H1 (cell line): ENCODE data around the gene SMAD7. TPM values are rescaled to one million over a fixed set of nuclear protein-coding genes. Genes with fewer than 3 reads are reported as not detected.

Source experiments
- CTCF ChIA-PET: fragments of 300-600 bp; sonication (Branson Sonifier 250); formaldehyde crosslinking; loops from one replicate; lab custom pipeline; 2021; ENCODE audit not compliant: partially characterized antibody; lab: Charles Lee
- POLR2A ChIA-PET: fragments of 300-600 bp; sonication (Branson Sonifier 250); formaldehyde crosslinking; loops from one replicate; lab custom pipeline; 2021; ENCODE audit warnings: inconsistent platforms; ENCODE audit not compliant: partially characterized antibody; lab: Charles Lee
- DNase-seq, 2 experiments: peaks; one replicate each; pipeline versions ENCODE4 v3.0.0 to v3.0.0-alpha.2; 2010 to 2022; ENCODE audit warnings: low spot score in 2 of 2, low read depth in 1 of 2, mixed read lengths in 1 of 2
- FAIRE-seq: peaks from 2 replicates; lab custom pipeline; 2011; peaks lifted over from hg19 to GRCh38; lab: Jason Lieb, UNC
- H2AFZ ChIP-seq: 2 replicates; pipeline ENCODE4 v1.8.1; 2012; ENCODE audit warnings: low read length, inconsistent platforms
- H2AK5ac ChIP-seq: 2 replicates; pipeline ENCODE4 v1.6.1; 2013; ENCODE audit warnings: low read depth, low read length
- H2BK120ac ChIP-seq: replicated peaks from 2 replicates; pipeline ENCODE3; 2013; ENCODE audit warnings: low read depth, low read length, inconsistent platforms
- H2BK12ac ChIP-seq: 2 replicates; pipeline ENCODE4 v1.6.1; 2013; ENCODE audit warnings: low read depth, low read length
- H2BK15ac ChIP-seq: 2 replicates; pipeline ENCODE4 v1.6.1; 2013; ENCODE audit warnings: low read length
- H2BK20ac ChIP-seq: 2 replicates; pipeline ENCODE4 v1.6.1; 2013; ENCODE audit warnings: low read length
- H2BK5ac ChIP-seq: 2 replicates; pipeline ENCODE4 v1.6.1; 2013; ENCODE audit warnings: low read depth, low read length
- H3K14ac ChIP-seq: 2 replicates; pipeline ENCODE4 v1.6.1; 2013; ENCODE audit warnings: inconsistent platforms; ENCODE audit not compliant: insufficient read length
- H3K18ac ChIP-seq: 2 replicates; pipeline ENCODE4 v1.6.1; 2013; ENCODE audit warnings: low read length; ENCODE audit errors: extremely low read depth
- H3K23ac ChIP-seq: 2 replicates; pipeline ENCODE4 v1.6.1; 2013; ENCODE audit warnings: inconsistent platforms; ENCODE audit not compliant: insufficient read length
- H3K23me2 ChIP-seq: 2 replicates; pipeline ENCODE4 v1.6.1; 2013; ENCODE audit warnings: low read depth, low read length
- H3K27ac ChIP-seq: 2 replicates; pipeline ENCODE4 v1.6.1; 2011; ENCODE audit warnings: low read depth, low read length, inconsistent platforms
- H3K27me3 ChIP-seq, 4 experiments: replicated peaks in 1 of 4; 1 replicate in 1 of 4; 2 replicates in 3 of 4; pipeline versions ENCODE4 v1.6.1 to v1.8.1; 2011 to 2013; ENCODE audit warnings: low read length in 3 of 4, mild to moderate bottlenecking in 3 of 4, inconsistent platforms in 2 of 4, mixed read lengths in 2 of 4, moderate library complexity in 1 of 4; ENCODE audit not compliant: control insufficient read depth in 3 of 4, insufficient read depth in 3 of 4; ENCODE audit errors: extremely low read depth in 1 of 4
- H3K36me3 ChIP-seq, 4 experiments: 2 replicates each; pipeline versions ENCODE4 v1.6.1 to v1.8.1; 2011 to 2013; ENCODE audit warnings: mild to moderate bottlenecking in 4 of 4, low read length in 3 of 4, moderate library complexity in 2 of 4, control low read depth in 1 of 4, inconsistent platforms in 1 of 4; ENCODE audit not compliant: insufficient read depth in 4 of 4, control insufficient read depth in 2 of 4
- H3K4ac ChIP-seq: replicated peaks from 2 replicates; pipeline ENCODE3; 2013; ENCODE audit warnings: low read length, low read depth, mixed read lengths, inconsistent platforms; ENCODE audit not compliant: insufficient read length
- H3K4me1 ChIP-seq, 4 experiments: replicated peaks in 1 of 4; 1 replicate in 1 of 4; 2 replicates in 3 of 4; pipeline versions ENCODE4 v1.6.1 to v1.8.1; 2011 to 2013; ENCODE audit warnings: low read length in 3 of 4, inconsistent platforms in 2 of 4, mixed read lengths in 1 of 4; ENCODE audit not compliant: insufficient read depth in 4 of 4, control insufficient read depth in 3 of 4
- H3K4me2 ChIP-seq, 2 experiments: 2 replicates each; pipeline versions ENCODE4 v1.6.1 to v1.8.1; 2011 to 2013; ENCODE audit warnings: low read depth in 2 of 2, low read length in 2 of 2, control low read depth in 1 of 2, inconsistent platforms in 1 of 2, mild to moderate bottlenecking in 1 of 2; ENCODE audit not compliant: insufficient read depth in 1 of 2
- H3K4me3 ChIP-seq, 4 experiments: fragments of 200-600, 300-600 bp in 1 of 4; sonication (generic), shearing (Covaris generic), sonication (Bioruptor Twin) in 1 of 4; 2 replicates each; pipeline versions ENCODE4 v1.5.1 to v1.8.1; 2011 to 2016; ENCODE audit warnings: low read length in 4 of 4, low read depth in 3 of 4, control low read depth in 2 of 4, inconsistent platforms in 2 of 4, mild to moderate bottlenecking in 2 of 4, mixed read lengths in 1 of 4, moderate library complexity in 1 of 4; ENCODE audit not compliant: insufficient read depth in 2 of 4; ENCODE audit errors: extremely low read depth in 1 of 4
- H3K56ac ChIP-seq: replicated peaks from 2 replicates; pipeline ENCODE3; 2013; ENCODE audit warnings: low read depth, mild to moderate bottlenecking, mixed read lengths, low read length, inconsistent platforms; ENCODE audit not compliant: insufficient read length
- H3K79me1 ChIP-seq: 2 replicates; pipeline ENCODE4 v1.6.1; 2013; ENCODE audit warnings: low read depth, low read length, control low read depth
- H3K79me2 ChIP-seq, 2 experiments: 2 replicates each; pipeline versions ENCODE4 v1.6.1 to v1.8.1; 2012 to 2013; ENCODE audit warnings: low read length in 2 of 2, mild to moderate bottlenecking in 2 of 2, inconsistent platforms in 1 of 2; ENCODE audit not compliant: insufficient read depth in 2 of 2, control insufficient read depth in 1 of 2
- H3K9ac ChIP-seq, 4 experiments: replicated peaks in 1 of 4; 1 replicate in 1 of 4; 2 replicates in 3 of 4; pipeline versions ENCODE4 v1.6.1 to v1.8.1; 2011 to 2013; ENCODE audit warnings: low read depth in 3 of 4, low read length in 3 of 4, control low read depth in 2 of 4, mild to moderate bottlenecking in 2 of 4, moderate library complexity in 2 of 4, inconsistent platforms in 1 of 4; ENCODE audit errors: extremely low read depth in 1 of 4
- H3K9me3 ChIP-seq, 2 experiments: 2 replicates each; pipeline versions ENCODE4 v1.6.1 to v1.8.1; 2012 to 2013; ENCODE audit warnings: mild to moderate bottlenecking in 2 of 2, moderate library complexity in 2 of 2, control low read depth in 1 of 2, inconsistent platforms in 1 of 2, low read depth in 1 of 2, low read length in 1 of 2, mixed read lengths in 1 of 2; ENCODE audit not compliant: insufficient read depth in 2 of 2
- H4K20me1 ChIP-seq, 2 experiments: replicated peaks in 1 of 2; 2 replicates each; pipeline versions ENCODE3 to v1.8.1; 2011 to 2013; ENCODE audit warnings: inconsistent platforms in 2 of 2, low read length in 2 of 2, mild to moderate bottlenecking in 1 of 2; ENCODE audit not compliant: insufficient read depth in 2 of 2, control insufficient read depth in 1 of 2
- H4K5ac ChIP-seq: 2 replicates; pipeline ENCODE4 v1.6.1; 2013; ENCODE audit warnings: low read length, low read depth, mixed read lengths, inconsistent platforms; ENCODE audit not compliant: insufficient read length
- H4K8ac ChIP-seq: 2 replicates; pipeline ENCODE4 v1.8.0; 2013; ENCODE audit warnings: mild to moderate bottlenecking, moderate library complexity, low read length, inconsistent platforms; ENCODE audit not compliant: insufficient read depth; ENCODE audit errors: extremely low read depth
- H4K91ac ChIP-seq: replicated peaks from 2 replicates; pipeline ENCODE3; 2013; ENCODE audit warnings: low read length, mixed read lengths, inconsistent platforms; ENCODE audit not compliant: insufficient read length
- ASH2L ChIP-seq: fragments of 200-600, 300-600 bp; sonication (generic); IDR thresholded peaks from one replicate; pipeline ENCODE4 v1.7.1; 2017; ENCODE audit warnings: low read length
- BCL11A ChIP-seq, 2 experiments: IDR thresholded peaks; one replicate each; pipeline ENCODE4 v1.6.1; 2011; ENCODE audit warnings: low read depth in 2 of 2, low read length in 2 of 2, mild to moderate bottlenecking in 2 of 2
- CEBPB ChIP-seq: IDR thresholded peaks from 2 replicates; pipeline ENCODE4 v1.6.1; 2012; ENCODE audit warnings: low read depth, low read length
- CTBP2 ChIP-seq: IDR thresholded peaks from 2 replicates; pipeline ENCODE4 v1.7.0; 2011; ENCODE audit warnings: borderline replicate concordance, mild to moderate bottlenecking, moderate library complexity, mixed read lengths, low read length; ENCODE audit not compliant: insufficient read depth, insufficient read length
- KDM5A ChIP-seq: fragments of 200-600 bp; IDR thresholded peaks from 2 replicates; pipeline ENCODE4 v1.7.1; 2012; ENCODE audit warnings: mild to moderate bottlenecking, low read length, inconsistent platforms, mixed read lengths
- PHF8 ChIP-seq: fragments of 200-600 bp; sonication (generic); conservative IDR thresholded peaks from 2 replicates; pipeline ENCODE4 v1.7.1; 2012; ENCODE audit warnings: low read depth, mild to moderate bottlenecking, inconsistent platforms, low read length, moderate library complexity
- RAD21 ChIP-seq, 2 experiments: IDR thresholded peaks in 1 of 2; conservative IDR thresholded peaks in 1 of 2; 2 replicates each; pipeline ENCODE4 v1.6.1; 2011; ENCODE audit warnings: low read depth in 2 of 2, low read length in 2 of 2, improper control_type of control experiment in 1 of 2, inconsistent platforms in 1 of 2, mild to moderate bottlenecking in 1 of 2, moderate library complexity in 1 of 2
- SAP30 ChIP-seq: fragments of 300-600 bp; sonication (generic); IDR thresholded peaks from 2 replicates; pipeline ENCODE4 v1.7.1; 2012; ENCODE audit warnings: low read length, moderate library complexity, mild to moderate bottlenecking, inconsistent platforms; ENCODE audit not compliant: insufficient read depth, insufficient replicate concordance
- SIRT6 ChIP-seq: IDR thresholded peaks from one replicate; pipeline ENCODE4 v1.7.1; 2012; ENCODE audit warnings: low read length, inconsistent platforms
- SP2 ChIP-seq: IDR thresholded peaks from 2 replicates; pipeline ENCODE4 v1.6.1; 2012; ENCODE audit warnings: mild to moderate bottlenecking, low read length, inconsistent platforms
- SRF ChIP-seq: IDR thresholded peaks from 2 replicates; pipeline ENCODE4 v1.6.1; 2011; ENCODE audit warnings: mild to moderate bottlenecking, low read depth, low read length, moderate library complexity
- TEAD4 ChIP-seq: IDR thresholded peaks from 2 replicates; pipeline ENCODE4 v1.6.1; 2012; ENCODE audit warnings: low read depth, low read length, inconsistent platforms, mixed read lengths
- WGBS, 2 experiments: shearing (Covaris generic) in 1 of 2; methylation state at CpG; one replicate each; pipeline versions ENCODE4 v1.1.6 to v1.1.7; 2013 to 2015; ENCODE audit warnings: low lambda C conversion rate in 2 of 2, mixed read lengths in 2 of 2, inconsistent platforms in 1 of 2, low coverage in 1 of 2, missing lambda C conversion rate in 1 of 2; ENCODE audit not compliant: insufficient replicate concordance in 2 of 2, insufficient coverage in 1 of 2, insufficient read length in 1 of 2; ENCODE audit errors: extremely low coverage in 1 of 2, missing lambda C conversion rate in 1 of 2; 5-methylcytosine and 5-hydroxymethylcytosine counted together
- polyA plus RNA-seq, 7 experiments: library from polyadenylated mRNA; depleted of rRNA in 3 of 7; stranded (reverse) in 5 of 7; unstranded in 2 of 7; fragments of >200 nt in 5 of 7; fragments of 200-250 nt in 2 of 7; gene quantifications; 1 replicate in 5 of 7; 2 replicates in 1 of 7; 4 replicates in 1 of 7; pipeline versions ENCODE4 v1.2.1 to v1.2.3, GENCODE V29; 2011 to 2013; ENCODE audit warnings: missing spikeins in 2 of 7, mixed read lengths in 2 of 7
- total RNA-seq: library from RNA; stranded (reverse); fragmentation: NEBNext Ultra II Directional; extraction: Animal tissue kit (Norgen Biotek cat#: 25700); gene quantifications from 2 replicates; pipeline ENCODE4 v1.2.1, GENCODE V29; 2021

Gene SMAD7
- total and polyA plus RNA-seq, 2 of the 8 experiments (the other 6 are each of a cell fraction or from before 2014, with no cell fraction given), result 6.5 to 15.5 TPM

DNA sequence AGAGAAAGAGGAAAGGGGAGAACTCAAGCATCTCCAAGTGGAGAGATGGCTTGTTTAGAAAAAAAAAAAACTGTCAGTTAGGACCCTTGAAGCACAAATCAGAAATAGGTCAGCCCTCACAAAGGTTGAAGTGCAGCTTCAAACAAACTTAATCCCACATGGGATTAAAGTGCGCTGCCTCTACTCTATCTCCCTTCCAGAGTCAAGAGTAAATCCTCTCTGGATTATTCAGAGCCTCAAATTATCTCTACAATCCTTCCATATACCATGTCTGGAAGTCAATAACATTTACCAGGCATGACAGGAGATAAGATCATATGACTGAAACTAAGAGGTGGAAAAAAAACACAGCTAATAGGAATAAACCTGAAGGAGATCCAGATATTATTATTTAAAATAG is 69.8 kb downstream of the SMAD7 start:
- Histone ChIP-seq H3K79me1 (no peaks in the 10 kb centered on the region), H3K27ac (no peak overlapping the region), H3K23ac (no peak overlapping the region), H2BK5ac (no peak overlapping the region), H3K9ac (no peak overlapping the region), H3K18ac (no peak overlapping the region), H3K4me2 (no peak overlapping the region), H3K27me3 (0 out of 7 replicates have a peak, but pooled peaks cover 0 to 4% (median 0%) of the 10 kb centered on the region in 4 experiments), H3K79me2 (no peaks in the 10 kb centered on the region), H3K4me1 (peaks cover 0 to 13% (median 9%) of the 10 kb centered on the region in 4 experiments; a peak in 6 of 7 replicates), H3K23me2 (no peaks in the 10 kb centered on the region), H2BK120ac (no peak overlapping the region), H3K4me3 (no peak overlapping the region), H3K4ac (no peak overlapping the region), H4K91ac (no peak overlapping the region), H2BK15ac (no peak overlapping the region), H3K9me3 (no peaks in the 10 kb centered on the region), H3K56ac (no peak overlapping the region), H2BK12ac (no peak overlapping the region), H2AK5ac (no peak overlapping the region), H3K36me3 (no peaks in the 10 kb centered on the region), H4K8ac (no peak overlapping the region), H2BK20ac (no peak overlapping the region), H2AFZ (no peak overlapping the region), H3K14ac (no peak overlapping the region), H4K5ac (no peak overlapping the region), H4K20me1 (no peaks in the 10 kb centered on the region)
- 100% methylated on average over 1 of the region's 1 CpG; no CpG with 5 or more reads in 1 of the 2 experiments for WGBS, 2 experiments
- ChIA-PET CTCF (interaction anchor here (0.8 to 2.2 kb wide), 4 partner anchors 16 to 104 kb away, joined by 3 to 6 read pairs (median 4); no protein-coding TSS in a partner anchor), POLR2A (interaction anchor here (0.7 kb wide), 1 partner anchor 187 kb away, joined by 3 read pairs; no protein-coding TSS in a partner anchor)
- FAIRE-seq, result no peak
- DNase-seq, result no peak
- TF ChIP-seq SIRT6 (no peak), TEAD4 (no peak), CEBPB (no peak), BCL11A (IDR thresholded peaks at IDR 0.05; ENCODE audit: low read depth in 2 of 2, low read length in 2 of 2) (no peak), PHF8 (no peak), KDM5A (no peak), SAP30 (no peak), ASH2L (no peak), SP2 (no peak), SRF (no peak), RAD21 (IDR thresholded peaks at IDR 0.05 in 1 of 2, conservative IDR thresholded peaks at IDR 0.05 in 1 of 2; ENCODE audit: low read depth in 2 of 2, low read length in 2 of 2) (no peak), CTBP2 (no peak)
